Mucosa of descending colon (tissue), 3 donors: ENCODE data around the gene SMARCB1. TPM values are rescaled to one million over a fixed set of nuclear protein-coding genes. Genes with fewer than 3 reads are reported as not detected.

Experiments
- ATAC-seq: fragments of 200-7000 bp; cut with Tn5 transposase; one replicate; pipeline ENCODE4 v1.9.1; 2020; ENCODE audit warnings: mild to moderate bottlenecking, moderate library complexity
- DNase-seq, 3 donors: peaks; one replicate each; pipeline ENCODE4 v3.0.0-alpha.2; 2020
- H3K36me3 ChIP-seq: fragments of 200-600 bp; one replicate; pipeline ENCODE4 v1.8.0; 2021; ENCODE audit warnings: low read depth, mild to moderate bottlenecking
- H3K4me1 ChIP-seq: fragments of 200-600 bp; one replicate; pipeline ENCODE4 v1.8.0; 2021; ENCODE audit warnings: low read depth, mild to moderate bottlenecking
- H3K4me3 ChIP-seq: fragments of 200-600 bp; one replicate; pipeline ENCODE4 v1.8.0; 2021; ENCODE audit warnings: mild to moderate bottlenecking
- H3K9me3 ChIP-seq: fragments of 200-600 bp; one replicate; pipeline ENCODE4 v1.8.0; 2021; ENCODE audit warnings: mild to moderate bottlenecking
- CTCF ChIP-seq: fragments of 200-600 bp; IDR thresholded peaks from one replicate; pipeline ENCODE4 v1.8.0; 2022; ENCODE audit warnings: antibody characterized with exemption, mild to moderate bottlenecking
- intact Hi-C, 2 donors: fragments of 100-400 bp; cut with DNase I in 1 of 2; cut with micrococcal nuclease in 1 of 2; formaldehyde crosslinking; loops; one replicate each; pipeline versions ENCODE4 v1.11.0 to v1.11.1; 2022; cut with DNase I, micrococcal nuclease
- total RNA-seq, 3 donors: library from RNA; stranded (reverse); fragmentation: NEBNext Ultra II Directional in 2 of 3; extraction: Animal tissue kit (Norgen Biotek cat#: 25700) in 2 of 3; gene quantifications; one replicate each; pipeline versions ENCODE4 v1.2.1 to v1.2.4, GENCODE V29; 2021 to 2023
- donor health status: DM: no; HTN: no; CAD: no; lungs with moderate emphysema.
- donor health status: DM: no; HTN: no; CAD: no.
- donor health status: DM: no; HTN: yes; CAD: no.

Gene SMARCB1
- total RNA-seq, 3 donors from 2014 or later: 60.1 to 85.1 (median 69.3) TPM

- peaks cover 11% of the 10 kb centered on the region for H3K4me1 ChIP-seq
- intact Hi-C loops: no loop called here
- H3K4me3 ChIP-seq: peak overlapping the region; percentile 46
- ATAC-seq (peak; percentile 41), DNase-seq (peak; percentile 62 to 69 (median 62))
- TF ChIP-seq CTCF: no peak
- H3K36me3 ChIP-seq: no peaks in the 10 kb centered on the region
- H3K9me3 ChIP-seq: no peaks in the 10 kb centered on the region
These were observed 35.2 kb upstream of the SMARCB1 start for GRCh38 chr22:23751441-23751996.

DNA sequence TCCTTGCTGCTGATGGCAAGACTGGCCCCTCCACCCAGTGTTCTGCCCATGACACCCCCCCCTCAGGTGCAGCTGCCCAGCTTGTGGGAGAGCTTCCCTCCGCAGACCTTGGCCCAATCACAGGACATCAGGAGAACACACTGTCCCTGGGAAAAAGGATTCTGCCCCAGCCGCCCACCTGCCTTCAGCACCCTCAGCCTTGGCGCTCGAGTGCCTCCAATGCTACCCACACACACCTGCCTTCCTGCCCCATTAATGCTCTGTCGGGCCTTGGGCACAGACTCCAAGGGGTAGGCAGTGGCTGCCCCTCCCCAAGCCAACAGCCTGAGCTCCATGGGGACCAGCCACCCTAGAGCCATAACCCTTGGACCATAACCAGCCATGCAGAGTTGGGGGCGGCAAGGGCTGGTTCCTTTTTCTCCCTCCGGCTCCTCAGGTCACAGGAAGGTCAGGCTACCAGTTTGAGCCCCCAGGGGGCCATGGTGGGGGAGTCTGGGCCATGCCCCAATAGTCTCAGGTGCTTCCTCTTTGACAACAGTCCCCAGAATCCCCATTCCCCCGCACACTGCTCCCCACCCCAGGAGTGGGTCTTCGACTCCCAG is 34.6 kb upstream of the SMARCB1 start:
- H3K4me1 ChIP-seq: peaks cover 11% of the 10 kb centered on the region
- intact Hi-C loops: no loop called here
- peak; percentile 4 for ATAC-seq
- no peaks in the 10 kb centered on the region for H3K36me3 ChIP-seq
- TF ChIP-seq CTCF: no peak
- H3K9me3 ChIP-seq: no peaks in the 10 kb centered on the region
- no peak overlapping the region for H3K4me3 ChIP-seq
- DNase-seq: peak in 1 of 3 donors; percentile 73

DNA sequence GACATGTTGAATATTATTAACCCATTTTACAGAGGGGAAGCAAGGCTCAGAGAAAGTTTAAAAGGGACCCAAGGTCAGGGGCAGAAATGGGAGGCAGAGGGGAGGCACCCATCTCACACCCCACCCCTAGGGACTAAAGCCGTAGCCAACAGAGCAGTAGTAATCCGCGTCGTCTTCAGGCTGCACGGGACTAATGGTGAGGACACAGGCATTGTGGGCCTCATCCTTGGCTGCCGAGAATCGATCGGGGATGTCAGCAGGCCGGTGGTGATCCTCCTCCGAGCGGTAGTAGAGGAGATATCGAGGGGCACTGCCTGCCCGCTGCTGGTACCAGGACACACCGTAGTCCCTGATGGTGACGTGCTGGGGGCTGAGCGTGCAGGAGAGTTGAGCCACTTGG is 34.0 kb upstream of the SMARCB1 start:
- no peak for DNase-seq
- no peak overlapping the region for H3K4me3 ChIP-seq
- no peak for TF ChIP-seq CTCF
- H3K4me1 ChIP-seq: peaks cover 11% of the 10 kb centered on the region
- H3K36me3 ChIP-seq: no peaks in the 10 kb centered on the region
- ATAC-seq: no peak
- no peaks in the 10 kb centered on the region for H3K9me3 ChIP-seq
- intact Hi-C loops: no loop called here

- DNase-seq: no peak
- H3K4me3 ChIP-seq: no peak overlapping the region
- no peaks in the 10 kb centered on the region for H3K36me3 ChIP-seq
- no peak for TF ChIP-seq CTCF
- H3K9me3 ChIP-seq: no peaks in the 10 kb centered on the region
- H3K4me1 ChIP-seq: peaks cover 11% of the 10 kb centered on the region
- ATAC-seq: no peak
- intact Hi-C loops: no loop called here
These were observed 33.4 kb upstream of the SMARCB1 start for GRCh38 chr22:23753385-23753784.

GRCh38 chr22:23754220-23754919 is 32.4 kb upstream of the SMARCB1 start, which contains the start of gene VPREB3:
VPREB3 (minus strand) TSS chr22:23754425; CDS start chr22:23754363, 62 bp downstream.
- Histone ChIP-seq H3K9me3 (no peaks in the 10 kb centered on the region), H3K36me3 (no peaks in the 10 kb centered on the region), H3K4me1 (peaks cover 11% of the 10 kb centered on the region), H3K4me3 (no peak within 1 kb of the TSS)
- DNase-seq (no peak), ATAC-seq (no peak)
- intact Hi-C loops: no loop called here
- TF ChIP-seq CTCF: no peak
